DND-41 (cell line): Measurements from ENCODE around the gene ATP1B3.
A peak's percentile ranks its signal among the peaks of the same experiment; 100 is the strongest.

Experiments used
- ATAC-seq: fragments of 200-7000 bp; cut with Tn5 transposase; 3 replicates; pipeline ENCODE4 v1.9.1; 2021; ENCODE audit warnings: low read depth; ENCODE audit not compliant: insufficient read depth
- DNase-seq: peaks from one replicate; pipeline ENCODE4 v3.0.0-alpha.2; 2020
- H2AFZ ChIP-seq: 2 replicates; pipeline ENCODE4 v1.6.0; 2012; ENCODE audit warnings: low read depth, low read length
- H3K27ac ChIP-seq: 2 replicates; pipeline ENCODE4 v1.5.1; 2012; ENCODE audit warnings: low read length, inconsistent platforms
- H3K27me3 ChIP-seq: fragments of 200-600 bp; sonication (generic); 2 replicates; pipeline ENCODE4 v1.6.0; 2012; ENCODE audit warnings: low read length, mild to moderate bottlenecking, inconsistent platforms; ENCODE audit not compliant: insufficient read depth, poor library complexity
- H3K36me3 ChIP-seq: 2 replicates; pipeline ENCODE4 v1.5.1; 2012; ENCODE audit warnings: low read length, inconsistent platforms; ENCODE audit not compliant: insufficient read depth
- H3K4me1 ChIP-seq: 2 replicates; pipeline ENCODE4 v1.5.1; 2012; ENCODE audit warnings: mild to moderate bottlenecking, low read length; ENCODE audit not compliant: insufficient read depth
- H3K4me2 ChIP-seq: 2 replicates; pipeline ENCODE4 v1.6.0; 2012; ENCODE audit warnings: mild to moderate bottlenecking, moderate library complexity, low read length, inconsistent platforms; ENCODE audit not compliant: insufficient read depth
- H3K4me3 ChIP-seq, 2 experiments: fragments of 200-600 bp in 1 of 2; shearing (Covaris generic) in 1 of 2; 2 replicates each; pipeline ENCODE4 v1.5.1; 2012 to 2016; ENCODE audit warnings: inconsistent platforms in 2 of 2, low read length in 2 of 2, mild to moderate bottlenecking in 2 of 2, low read depth in 1 of 2, moderate library complexity in 1 of 2
- H3K79me2 ChIP-seq: 2 replicates; pipeline ENCODE4 v1.6.0; 2012; ENCODE audit warnings: low read length, inconsistent platforms; ENCODE audit not compliant: insufficient read depth
- H3K9ac ChIP-seq: 2 replicates; pipeline ENCODE4 v1.6.0; 2012; ENCODE audit warnings: low read depth, mild to moderate bottlenecking, inconsistent platforms, low read length, moderate library complexity
- H3K9me3 ChIP-seq: 2 replicates; pipeline ENCODE4 v1.5.1; 2012; ENCODE audit warnings: low read length, moderate library complexity, mild to moderate bottlenecking, inconsistent platforms; ENCODE audit not compliant: insufficient read depth, severe bottlenecking
- H4K20me1 ChIP-seq: 2 replicates; pipeline ENCODE4 v1.6.0; 2012; ENCODE audit warnings: low read length; ENCODE audit not compliant: insufficient read depth
- CTCF ChIP-seq: IDR thresholded peaks from 2 replicates; pipeline ENCODE4 v1.5.1; 2012; ENCODE audit warnings: borderline replicate concordance, low read length, moderate library complexity, mild to moderate bottlenecking; ENCODE audit not compliant: poor library complexity, severe bottlenecking; ENCODE audit errors: extremely low read depth
- EZH2 ChIP-seq: IDR thresholded peaks from 3 replicates; pipeline ENCODE4 v1.6.1; 2012; ENCODE audit warnings: borderline replicate concordance, low read depth, mild to moderate bottlenecking, moderate library complexity, low read length, inconsistent platforms; ENCODE audit not compliant: severe bottlenecking

The ATP1B3 gene

GRCh38 chr3:141938011-141938500, 61.6 kb downstream of the ATP1B3 start:
- no peak overlapping the region for H3K27ac ChIP-seq
- H3K9ac ChIP-seq: no peak overlapping the region
- peak; percentile 2 for DNase-seq
- no peaks in the 10 kb centered on the region for H3K9me3 ChIP-seq
- no peaks in the 10 kb centered on the region for H3K36me3 ChIP-seq
- no peak overlapping the region for H3K4me3 ChIP-seq
- H4K20me1 ChIP-seq: no peaks in the 10 kb centered on the region
- TF ChIP-seq EZH2: no peak
- no peak for TF ChIP-seq CTCF
- ATAC-seq: no peak
- no peak overlapping the region for H2AFZ ChIP-seq
- no peaks in the 10 kb centered on the region for H3K27me3 ChIP-seq
- no peaks in the 10 kb centered on the region for H3K4me1 ChIP-seq
- no peak overlapping the region for H3K4me2 ChIP-seq
- no peaks in the 10 kb centered on the region for H3K79me2 ChIP-seq

- no peaks in the 10 kb centered on the region for H3K9me3 ChIP-seq
- no peak for TF ChIP-seq CTCF
- no peak for TF ChIP-seq EZH2
- no peak overlapping the region for H2AFZ ChIP-seq
- H3K27me3 ChIP-seq: no peaks in the 10 kb centered on the region
- H4K20me1 ChIP-seq: no peaks in the 10 kb centered on the region
- no peaks in the 10 kb centered on the region for H3K4me1 ChIP-seq
- H3K4me3 ChIP-seq: no peak overlapping the region
- ATAC-seq: no peak
- no peak overlapping the region for H3K27ac ChIP-seq
- no peak overlapping the region for H3K4me2 ChIP-seq
- H3K9ac ChIP-seq: no peak overlapping the region
- no peak for DNase-seq
- no peaks in the 10 kb centered on the region for H3K36me3 ChIP-seq
- no peaks in the 10 kb centered on the region for H3K79me2 ChIP-seq
Measured at GRCh38 chr3:141939759-141940158, 63.3 kb downstream of the ATP1B3 start.

- H3K79me2 ChIP-seq: no peaks in the 10 kb centered on the region
- H2AFZ ChIP-seq: no peak overlapping the region
- H3K27ac ChIP-seq: no peak overlapping the region
- H3K27me3 ChIP-seq: no peaks in the 10 kb centered on the region
- peak; percentile 2 for DNase-seq
- H3K4me1 ChIP-seq: no peaks in the 10 kb centered on the region
- H3K36me3 ChIP-seq: peaks cover under 1% of the 10 kb centered on the region; the same call in 1 of the 2 replicates
- no peak for ATAC-seq
- no peak overlapping the region for H3K4me3 ChIP-seq
- no peaks in the 10 kb centered on the region for H4K20me1 ChIP-seq
- H3K9ac ChIP-seq: no peak overlapping the region
- no peaks in the 10 kb centered on the region for H3K9me3 ChIP-seq
- TF ChIP-seq CTCF (no peak), EZH2 (no peak)
- H3K4me2 ChIP-seq: no peak overlapping the region
Measured at GRCh38 chr3:141940194-141940776, 63.8 kb downstream of the ATP1B3 start.
